GM10266 (cell line): ENCODE results near the gene STIM1.

Source experiments
- DNase-seq: peaks from one replicate; pipeline ENCODE4 v3.0.0; 2012; ENCODE audit errors: extremely low spot score
- CTCF ChIP-seq: IDR thresholded peaks from 2 replicates; pipeline ENCODE4 v1.5.1; 2012; ENCODE audit warnings: mild to moderate bottlenecking, low read depth; ENCODE audit not compliant: control insufficient read depth, insufficient read depth; ENCODE audit errors: missing control alignments

The STIM1 gene

GRCh38 chr11:3983101-3983500, 127.6 kb downstream of the STIM1 start:
- TF ChIP-seq CTCF, result no peak

GRCh38 chr11:3984896-3985295, 129.4 kb downstream of the STIM1 start:
- no peak for TF ChIP-seq CTCF

More at GRCh38 chr11:3983101-3983500, 127.6 kb downstream of the STIM1 start:
- DNase-seq, result no peak

GRCh38 chr11:3985631-3986030, 130.2 kb downstream of the STIM1 start:
- no peak for DNase-seq
- no peak for TF ChIP-seq CTCF

More at GRCh38 chr11:3984896-3985295, 129.4 kb downstream of the STIM1 start:
- no peak for DNase-seq

- no peak for TF ChIP-seq CTCF
- DNase-seq, result no peak
These were observed 130.8 kb downstream of the STIM1 start for GRCh38 chr11:3986301-3986700.

- TF ChIP-seq CTCF, result no peak
- DNase-seq, result no peak
These were observed 133.9 kb downstream of the STIM1 start for GRCh38 chr11:3989276-3989920.

- DNase-seq, result no peak
- no peak for TF ChIP-seq CTCF
These were observed 134.4 kb downstream of the STIM1 start for GRCh38 chr11:3989921-3990290.

GRCh38 chr11:3990406-3990805, 134.9 kb downstream of the STIM1 start:
- no peak for TF ChIP-seq CTCF
- no peak for DNase-seq
